ENCODE results near the gene RPS4Y2. TPM values are rescaled to one million over a fixed set of nuclear protein-coding genes. Genes with fewer than 3 reads are reported as not detected.
A peak's percentile ranks its signal among the peaks of the same experiment; 100 is the strongest.

Gene RPS4Y2
- total RNA-seq, 4 donors from 2014 or later, result not detected

GRCh38 chrY:20798351-20799049, 42.6 kb downstream of the RPS4Y2 start:
- H3K36me3 ChIP-seq, result no peaks in the 10 kb centered on the region
- no peaks in the 10 kb centered on the region for H3K27me3 ChIP-seq
- TF ChIP-seq, protein P1, sequence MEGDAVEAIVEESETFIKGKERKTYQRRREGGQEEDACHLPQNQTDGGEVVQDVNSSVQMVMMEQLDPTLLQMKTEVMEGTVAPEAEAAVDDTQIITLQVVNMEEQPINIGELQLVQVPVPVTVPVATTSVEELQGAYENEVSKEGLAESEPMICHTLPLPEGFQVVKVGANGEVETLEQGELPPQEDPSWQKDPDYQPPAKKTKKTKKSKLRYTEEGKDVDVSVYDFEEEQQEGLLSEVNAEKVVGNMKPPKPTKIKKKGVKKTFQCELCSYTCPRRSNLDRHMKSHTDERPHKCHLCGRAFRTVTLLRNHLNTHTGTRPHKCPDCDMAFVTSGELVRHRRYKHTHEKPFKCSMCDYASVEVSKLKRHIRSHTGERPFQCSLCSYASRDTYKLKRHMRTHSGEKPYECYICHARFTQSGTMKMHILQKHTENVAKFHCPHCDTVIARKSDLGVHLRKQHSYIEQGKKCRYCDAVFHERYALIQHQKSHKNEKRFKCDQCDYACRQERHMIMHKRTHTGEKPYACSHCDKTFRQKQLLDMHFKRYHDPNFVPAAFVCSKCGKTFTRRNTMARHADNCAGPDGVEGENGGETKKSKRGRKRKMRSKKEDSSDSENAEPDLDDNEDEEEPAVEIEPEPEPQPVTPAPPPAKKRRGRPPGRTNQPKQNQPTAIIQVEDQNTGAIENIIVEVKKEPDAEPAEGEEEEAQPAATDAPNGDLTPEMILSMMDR (IDR thresholded peaks at IDR 0.05), result no peak
- TF ChIP-seq POLR2A (IDR thresholded peaks at IDR 0.05), result no peak
- H3K4me1 ChIP-seq, result no peaks in the 10 kb centered on the region
- DNase-seq, result no peak
- no peaks in the 10 kb centered on the region for H3K9me3 ChIP-seq
- peak overlapping the region in 1 of 4 donors; percentile 64 for H3K27ac ChIP-seq
- H3K4me3 ChIP-seq, result no peak overlapping the region

- no peaks in the 10 kb centered on the region for H3K4me1 ChIP-seq
- H3K9me3 ChIP-seq, result no peaks in the 10 kb centered on the region
- no peaks in the 10 kb centered on the region for H3K36me3 ChIP-seq
- TF ChIP-seq POLR2A (IDR thresholded peaks at IDR 0.05), result no peak
- TF ChIP-seq, protein P1 (IDR thresholded peaks at IDR 0.05), result no peak
- no peak overlapping the region for H3K4me3 ChIP-seq
- no peaks in the 10 kb centered on the region for H3K27me3 ChIP-seq
- DNase-seq, result no peak
- no peak overlapping the region for H3K27ac ChIP-seq
These were observed 46.8 kb downstream of the RPS4Y2 start for GRCh38 chrY:20802659-20803058.

DNA sequence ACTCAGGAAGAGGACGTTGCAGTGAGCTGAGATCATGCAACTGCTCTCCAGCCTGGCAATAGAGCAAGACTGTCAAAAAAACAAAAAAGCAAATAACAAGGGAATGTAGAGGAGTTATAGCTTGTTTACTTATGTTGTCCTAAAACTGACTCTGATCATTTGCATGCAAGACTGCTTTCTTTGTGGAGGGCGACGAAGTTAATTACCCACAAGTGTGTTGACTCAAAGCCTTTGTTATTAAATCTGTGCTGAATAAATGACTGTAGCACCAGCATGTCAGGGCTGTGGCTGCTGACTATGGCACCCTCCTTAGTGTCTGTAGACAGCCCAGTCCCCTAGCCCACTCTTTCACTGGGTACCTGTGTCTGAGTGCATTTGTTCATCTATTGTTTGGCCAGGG, 50.3 kb downstream of the RPS4Y2 start:
- no peak for DNase-seq
- Histone ChIP-seq H3K27ac (no peak overlapping the region), H3K36me3 (no peaks in the 10 kb centered on the region), H3K9me3 (no peaks in the 10 kb centered on the region), H3K4me1 (no peaks in the 10 kb centered on the region), H3K4me3 (no peak overlapping the region), H3K27me3 (no peaks in the 10 kb centered on the region)
- no peak for TF ChIP-seq POLR2A (IDR thresholded peaks at IDR 0.05)
- TF ChIP-seq, protein P1 (IDR thresholded peaks at IDR 0.05), result no peak

GRCh38 chrY:20813459-20813858, 57.6 kb downstream of the RPS4Y2 start:
- no peak overlapping the region for H3K27ac ChIP-seq
- no peaks in the 10 kb centered on the region for H3K36me3 ChIP-seq
- no peak for DNase-seq
- H3K9me3 ChIP-seq, result no peaks in the 10 kb centered on the region
- no peaks in the 10 kb centered on the region for H3K4me1 ChIP-seq
- H3K4me3 ChIP-seq, result no peak overlapping the region
- TF ChIP-seq, protein P1 (IDR thresholded peaks at IDR 0.05), result no peak
- TF ChIP-seq POLR2A (IDR thresholded peaks at IDR 0.05), result no peak
- no peaks in the 10 kb centered on the region for H3K27me3 ChIP-seq

GRCh38 chrY:20814794-20815193, 58.9 kb downstream of the RPS4Y2 start:
- Histone ChIP-seq H3K9me3 (no peaks in the 10 kb centered on the region), H3K27ac (no peak overlapping the region), H3K27me3 (no peaks in the 10 kb centered on the region), H3K36me3 (no peaks in the 10 kb centered on the region), H3K4me3 (no peak overlapping the region), H3K4me1 (no peaks in the 10 kb centered on the region)
- TF ChIP-seq, protein P1 (IDR thresholded peaks at IDR 0.05), result no peak
- no peak for TF ChIP-seq POLR2A (IDR thresholded peaks at IDR 0.05)
- DNase-seq, result no peak
